BLaER1 treated with 17β-estradiol and CSF1 and Interleukin-3, amounts not matched to agents 10 nM and 100 nM (cell line): ENCODE data around the gene RASL11A.

Experiments used
- H3K27ac ChIP-seq, 11 experiments: shearing (Covaris generic); formaldehyde crosslinking; 2 replicates each; pipeline ENCODE4 v1.8.1; 2022
- H3K27me3 ChIP-seq, 11 experiments: shearing (Covaris generic); formaldehyde crosslinking; 2 replicates each; pipeline ENCODE4 v1.8.1; 2022
- H3K36me3 ChIP-seq, 11 experiments: shearing (Covaris generic); formaldehyde crosslinking; 2 replicates each; pipeline ENCODE4 v1.8.1; 2022
- H3K4me1 ChIP-seq, 10 experiments: shearing (Covaris generic); formaldehyde crosslinking; 2 replicates each; pipeline ENCODE4 v1.8.1; 2022
- H3K4me2 ChIP-seq, 11 experiments: shearing (Covaris generic); formaldehyde crosslinking; 2 replicates each; pipeline ENCODE4 v1.8.1; 2022
- H3K4me3 ChIP-seq, 10 experiments: shearing (Covaris generic); formaldehyde crosslinking; 2 replicates each; pipeline ENCODE4 v1.8.1; 2022
- H3K9ac ChIP-seq, 11 experiments: shearing (Covaris generic); formaldehyde crosslinking; 2 replicates each; pipeline ENCODE4 v1.8.1; 2022
- H3K9me3 ChIP-seq, 11 experiments: shearing (Covaris generic); formaldehyde crosslinking; replicated peaks in 1 of 11; 2 replicates each; pipeline ENCODE4 v1.8.1; 2022
- H4K20me1 ChIP-seq, 11 experiments: shearing (Covaris generic); formaldehyde crosslinking; 2 replicates each; pipeline ENCODE4 v1.8.1; 2022
- Cebpa-rat ChIP-seq, 11 experiments: shearing (Covaris generic); IDR thresholded peaks; 2 replicates each; pipeline ENCODE4 v1.8.1; 2022

RASL11A gene

DNA sequence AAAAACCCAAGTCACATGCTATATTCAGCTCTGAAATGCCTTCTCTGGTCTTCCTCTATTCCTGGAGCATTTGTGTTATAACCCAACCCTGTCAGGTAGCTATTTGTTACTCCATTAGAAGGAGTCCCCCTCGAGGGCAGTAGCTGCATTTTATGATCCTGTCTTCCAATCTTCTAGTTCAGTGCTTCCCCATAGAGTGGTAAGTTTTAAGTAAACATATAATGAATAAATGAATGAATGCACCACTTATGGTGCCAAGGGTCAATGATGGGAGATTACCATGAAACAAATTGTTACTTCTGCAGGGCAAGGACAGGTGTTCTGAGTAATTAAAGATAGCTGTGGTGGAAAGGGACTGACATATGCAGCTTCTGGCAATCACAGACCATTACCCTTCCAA lies 4.0 kb downstream of the RASL11A start:
- Histone ChIP-seq H3K4me1 (peaks cover 0 to 14% (median 7%) of the 10 kb centered on the region in 10 experiments; a peak in 8 of 20 replicates), H3K4me2 (no peak overlapping the region), H3K27ac (no peak overlapping the region), H3K36me3 (no peaks in the 10 kb centered on the region), H3K27me3 (peaks cover 0 to 14% (median 7%) of the 10 kb centered on the region in 11 experiments; a peak in 8 of 22 replicates), H3K9ac (no peak overlapping the region), H3K9me3 (no peaks in the 10 kb centered on the region), H3K4me3 (no peak overlapping the region), H4K20me1 (peaks cover 0 to 5% (median 0%) of the 10 kb centered on the region in 11 experiments; a peak in 2 of 22 replicates)
- TF ChIP-seq Cebpa-rat (IDR thresholded peaks at IDR 0.05): no peak

DNA sequence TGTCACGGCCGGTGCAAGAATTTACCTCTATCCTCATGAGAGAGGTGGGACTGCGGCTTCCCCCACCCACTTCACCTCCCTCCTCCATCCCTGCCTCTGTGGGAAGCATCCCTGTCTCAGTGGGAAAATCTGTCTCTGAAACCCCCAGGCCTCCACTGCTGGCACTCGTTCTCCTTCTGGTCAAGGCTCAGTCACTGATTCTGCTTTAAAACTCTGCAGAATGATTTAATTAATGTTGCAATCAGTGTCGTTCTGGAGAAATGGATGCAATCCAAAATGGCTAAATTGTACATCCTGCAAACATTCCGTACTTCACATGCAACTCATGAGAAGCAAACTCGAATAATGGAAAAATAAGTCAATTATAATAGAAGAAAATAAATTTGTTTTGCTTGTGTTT lies 5.6 kb downstream of the RASL11A start:
- Histone ChIP-seq H3K27ac (no peak overlapping the region), H3K9me3 (no peaks in the 10 kb centered on the region), H3K4me3 (no peak overlapping the region), H3K36me3 (no peaks in the 10 kb centered on the region), H3K4me1 (peaks cover 0 to 5% (median under 1%) of the 10 kb centered on the region in 10 experiments; a peak in 4 of 20 replicates), H4K20me1 (no peaks in the 10 kb centered on the region; a peak in 1 of 22 replicates), H3K4me2 (no peak overlapping the region), H3K9ac (no peak overlapping the region), H3K27me3 (peaks cover 0 to 7% (median 4%) of the 10 kb centered on the region in 11 experiments; a peak in 8 of 22 replicates)
- no peak for TF ChIP-seq Cebpa-rat (IDR thresholded peaks at IDR 0.05)

DNA sequence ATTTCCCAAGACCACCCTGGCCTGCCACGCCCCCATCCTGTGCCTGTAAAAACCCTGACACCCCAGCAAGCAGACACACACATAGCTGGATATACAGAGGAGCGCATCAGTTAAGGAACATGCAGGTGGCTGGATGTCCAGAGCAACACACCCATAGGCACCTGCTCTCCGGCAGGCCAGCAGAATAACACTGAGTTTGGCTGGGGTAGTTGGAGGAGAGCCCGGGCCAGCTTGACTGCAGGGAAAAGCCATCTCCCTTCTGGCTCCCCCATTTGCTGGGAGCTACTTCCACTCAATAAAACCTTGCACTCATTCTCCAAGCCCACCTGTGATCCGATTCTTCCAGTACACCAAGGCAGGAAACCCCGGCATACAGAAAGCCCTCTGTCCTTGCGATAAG lies 8.9 kb downstream of the RASL11A start:
- Histone ChIP-seq H3K4me1 (peaks cover 0 to 14% (median 3%) of the 10 kb centered on the region in 10 experiments; a peak in 5 of 20 replicates), H3K27ac (no peak overlapping the region), H3K9ac (no peak overlapping the region), H3K4me2 (no peak overlapping the region), H4K20me1 (no peaks in the 10 kb centered on the region; a peak in 1 of 22 replicates), H3K4me3 (no peak overlapping the region), H3K9me3 (no peaks in the 10 kb centered on the region), H3K36me3 (no peaks in the 10 kb centered on the region), H3K27me3 (no peaks in the 10 kb centered on the region)
- TF ChIP-seq Cebpa-rat (IDR thresholded peaks at IDR 0.05): no peak

DNA sequence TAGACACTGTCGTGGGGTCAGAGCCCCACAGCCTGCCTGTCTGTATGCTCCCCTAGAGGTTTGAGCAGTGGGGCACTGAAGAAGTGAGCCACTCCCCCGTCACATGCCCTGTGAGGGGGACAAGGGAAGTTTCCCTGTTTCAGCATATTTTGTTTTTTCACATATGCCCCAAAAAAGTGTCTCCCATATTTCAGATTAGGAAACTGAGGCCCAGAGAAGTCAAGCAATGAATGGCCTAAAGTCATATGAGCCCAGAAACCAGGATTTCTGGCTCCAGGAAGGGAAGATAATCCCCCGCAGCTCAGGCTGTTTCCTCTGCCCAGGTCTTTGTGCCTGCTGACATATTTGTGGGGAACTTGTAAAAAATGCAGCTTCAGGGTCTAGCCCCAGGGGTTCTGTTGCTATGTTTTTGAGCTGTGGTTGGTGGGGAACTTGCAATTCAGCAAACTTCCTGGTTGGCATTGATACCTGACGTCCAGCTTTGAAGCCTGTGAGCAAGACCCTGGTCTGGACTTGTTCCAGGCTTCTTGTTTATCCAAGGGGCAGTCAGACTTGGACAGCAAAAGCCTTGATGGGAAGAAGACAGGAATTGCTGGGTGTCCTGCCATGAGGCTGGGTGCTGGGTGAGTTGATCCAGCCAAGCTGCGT lies 9.5 kb downstream of the RASL11A start:
- H3K9me3 ChIP-seq: no peaks in the 10 kb centered on the region
- H3K36me3 ChIP-seq: no peaks in the 10 kb centered on the region
- H3K4me3 ChIP-seq: no peak overlapping the region
- no peak overlapping the region for H3K27ac ChIP-seq
- TF ChIP-seq Cebpa-rat (IDR thresholded peaks at IDR 0.05): no peak
- no peak overlapping the region for H3K9ac ChIP-seq
- no peak overlapping the region for H3K4me2 ChIP-seq
- peaks cover 4 to 16% (median 7%) of the 10 kb centered on the region in 10 experiments; a peak in 16 of 20 replicates for H3K4me1 ChIP-seq
- H3K27me3 ChIP-seq: no peaks in the 10 kb centered on the region
- no peaks in the 10 kb centered on the region; a peak in 1 of 22 replicates for H4K20me1 ChIP-seq

DNA sequence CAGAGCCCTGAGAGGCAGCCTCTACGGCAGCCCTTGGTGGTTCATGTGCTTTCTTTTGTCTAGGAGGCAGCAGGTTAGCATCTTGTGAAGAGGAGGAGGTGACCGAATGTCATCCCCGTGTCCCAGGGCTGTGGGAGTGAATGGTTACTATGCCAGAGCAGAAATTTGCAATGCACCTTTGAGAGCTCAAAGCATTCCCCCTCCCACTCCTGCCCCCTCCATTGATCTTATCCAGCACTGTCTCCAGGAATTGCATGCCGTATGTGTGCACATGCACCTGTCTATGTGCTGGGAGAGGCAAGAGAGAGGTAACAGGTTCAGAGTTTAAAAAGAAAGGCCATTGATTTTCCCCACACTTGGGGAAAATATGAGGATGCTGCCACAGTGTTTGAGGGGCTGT lies 10.2 kb downstream of the RASL11A start:
- no peak overlapping the region for H3K4me2 ChIP-seq
- H4K20me1 ChIP-seq: no peaks in the 10 kb centered on the region; a peak in 1 of 22 replicates
- TF ChIP-seq Cebpa-rat (IDR thresholded peaks at IDR 0.05): no peak
- H3K9me3 ChIP-seq: no peaks in the 10 kb centered on the region
- no peaks in the 10 kb centered on the region for H3K36me3 ChIP-seq
- H3K27ac ChIP-seq: no peak overlapping the region
- H3K4me1 ChIP-seq: peaks cover 11 to 22% (median 14%) of the 10 kb centered on the region in 10 experiments; a peak in 16 of 20 replicates
- H3K9ac ChIP-seq: no peak overlapping the region
- no peaks in the 10 kb centered on the region for H3K27me3 ChIP-seq
- H3K4me3 ChIP-seq: no peak overlapping the region

DNA sequence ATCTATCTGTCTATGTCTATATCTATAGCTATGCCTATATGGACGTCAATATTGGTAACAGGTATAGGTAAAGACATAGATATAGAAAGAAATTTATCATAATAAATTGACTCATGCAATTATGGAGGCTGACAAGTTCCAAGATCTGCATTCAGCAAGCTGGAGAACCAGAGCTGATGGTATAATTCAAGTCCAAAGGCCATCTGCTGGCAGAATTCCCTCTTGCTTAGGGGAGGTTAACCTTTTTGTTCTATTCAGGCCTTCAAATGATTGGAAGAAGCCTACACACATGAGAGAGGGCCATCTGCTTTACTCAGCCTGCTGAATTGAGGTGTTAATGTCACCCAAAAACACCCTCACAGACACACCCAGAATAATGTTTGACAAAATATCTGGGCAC lies 10.8 kb downstream of the RASL11A start:
- Histone ChIP-seq H4K20me1 (no peaks in the 10 kb centered on the region; a peak in 1 of 22 replicates), H3K36me3 (no peaks in the 10 kb centered on the region), H3K4me1 (peaks cover 11 to 22% (median 14%) of the 10 kb centered on the region in 10 experiments; a peak in 16 of 20 replicates), H3K9ac (no peak overlapping the region), H3K4me2 (no peak overlapping the region), H3K27ac (no peak overlapping the region), H3K4me3 (no peak overlapping the region), H3K27me3 (no peaks in the 10 kb centered on the region), H3K9me3 (no peaks in the 10 kb centered on the region)
- TF ChIP-seq Cebpa-rat (IDR thresholded peaks at IDR 0.05): no peak

DNA sequence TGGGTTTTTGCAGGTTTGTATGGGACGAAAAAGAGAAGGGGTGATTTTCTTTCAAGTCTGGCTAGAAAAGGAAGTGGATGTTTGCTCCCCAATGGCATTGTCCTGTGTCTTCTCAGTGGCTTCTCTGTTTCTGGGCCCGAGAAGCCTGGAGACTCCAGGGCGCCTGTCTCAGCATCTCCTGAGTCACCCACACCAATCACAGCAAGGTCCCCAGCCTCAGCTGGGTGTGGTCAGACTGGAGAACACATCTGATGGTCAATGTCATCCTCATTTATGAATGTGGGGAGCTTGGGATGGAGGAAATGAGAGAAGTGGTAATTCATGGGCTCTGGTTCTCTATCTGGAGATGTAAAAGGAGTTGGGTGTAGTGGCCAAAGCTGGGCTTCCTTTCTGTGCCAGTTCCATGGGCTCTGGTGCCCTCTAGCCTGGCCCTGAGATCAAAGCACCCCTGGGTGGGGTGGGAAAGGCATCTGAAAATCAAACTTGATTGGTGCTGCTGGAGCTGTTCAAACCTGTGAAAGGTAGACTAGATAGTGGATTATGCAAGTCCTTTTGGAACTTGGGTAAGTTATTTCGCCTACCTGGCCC lies 13.4 kb downstream of the RASL11A start:
- H3K27ac ChIP-seq: no peak overlapping the region
- no peak overlapping the region for H3K4me3 ChIP-seq
- H3K27me3 ChIP-seq: no peaks in the 10 kb centered on the region
- TF ChIP-seq Cebpa-rat (IDR thresholded peaks at IDR 0.05): no peak
- H3K4me2 ChIP-seq: no peak overlapping the region
- H3K9ac ChIP-seq: no peak overlapping the region
- no peaks in the 10 kb centered on the region for H4K20me1 ChIP-seq
- H3K9me3 ChIP-seq: no peaks in the 10 kb centered on the region
- H3K36me3 ChIP-seq: no peaks in the 10 kb centered on the region
- H3K4me1 ChIP-seq: peaks cover 11 to 22% (median 14%) of the 10 kb centered on the region in 10 experiments; a peak in 16 of 20 replicates

DNA sequence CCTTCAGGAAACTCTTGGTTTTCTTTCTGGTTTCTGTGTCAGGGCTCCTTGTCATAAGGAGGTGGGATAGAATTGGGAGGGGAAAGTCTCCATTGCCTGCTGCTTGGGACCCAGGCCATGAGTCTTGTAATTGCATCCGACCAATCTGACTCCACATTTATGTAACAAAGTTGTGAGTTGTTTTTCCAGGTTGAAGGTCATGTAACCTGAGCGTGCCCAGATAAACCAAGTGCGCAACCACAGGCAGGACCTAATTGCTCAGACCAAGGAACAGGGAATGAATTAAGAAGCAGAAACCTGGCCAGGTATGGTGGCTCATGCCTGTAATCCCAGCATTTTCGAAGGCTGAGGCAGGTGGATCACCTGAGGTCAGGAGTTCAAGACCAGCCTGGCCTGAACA lies 17.8 kb downstream of the RASL11A start:
- Histone ChIP-seq H3K4me1 (peaks cover 11 to 31% (median 14%) of the 10 kb centered on the region in 10 experiments; a peak in 18 of 20 replicates), H3K4me2 (no peak overlapping the region), H3K9me3 (no peaks in the 10 kb centered on the region), H4K20me1 (no peaks in the 10 kb centered on the region), H3K4me3 (no peak overlapping the region), H3K36me3 (no peaks in the 10 kb centered on the region), H3K9ac (no peak overlapping the region), H3K27me3 (no peaks in the 10 kb centered on the region), H3K27ac (no peak overlapping the region)
- no peak for TF ChIP-seq Cebpa-rat (IDR thresholded peaks at IDR 0.05)

DNA sequence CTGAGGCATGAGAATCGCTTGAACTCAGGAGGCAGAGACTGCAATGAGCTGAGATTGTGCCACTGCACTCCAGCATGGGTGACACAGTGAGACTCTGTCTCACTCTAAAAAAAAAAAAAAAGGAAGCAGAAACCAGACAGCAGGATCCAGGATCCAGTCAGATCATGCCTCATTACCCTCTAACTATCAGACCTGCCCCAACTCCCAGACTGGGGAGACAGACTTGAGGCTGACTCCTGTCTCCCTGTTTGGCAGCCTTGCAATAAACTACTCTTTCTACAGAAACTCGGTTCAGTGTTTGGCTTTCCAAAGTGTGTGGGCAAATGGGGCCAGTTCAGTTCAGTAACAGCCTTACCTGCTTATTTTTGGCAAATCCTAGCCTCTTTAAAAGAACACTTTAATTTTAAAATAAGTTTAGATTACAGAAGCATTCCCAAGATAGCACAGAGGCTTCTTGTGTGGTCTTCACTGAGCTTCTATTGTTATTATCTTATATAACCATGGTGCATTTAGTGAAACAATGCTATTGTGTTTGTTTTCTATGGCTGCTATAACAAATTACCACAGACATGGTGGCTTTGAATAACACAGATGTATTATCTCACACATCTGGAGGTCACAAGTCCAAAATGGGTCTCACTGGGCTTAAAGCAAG lies 18.5 kb downstream of the RASL11A start:
- Histone ChIP-seq H3K27me3 (no peaks in the 10 kb centered on the region), H3K36me3 (no peaks in the 10 kb centered on the region), H3K4me2 (no peak overlapping the region), H4K20me1 (no peaks in the 10 kb centered on the region), H3K4me3 (no peak overlapping the region), H3K9ac (no peak overlapping the region), H3K9me3 (no peaks in the 10 kb centered on the region), H3K27ac (no peak overlapping the region), H3K4me1 (peaks cover 11 to 31% (median 15%) of the 10 kb centered on the region in 10 experiments; a peak in 19 of 20 replicates)
- TF ChIP-seq Cebpa-rat (IDR thresholded peaks at IDR 0.05): no peak
